Neural cell (in vitro differentiated cells): ENCODE data around the gene EHMT1. TPM values are rescaled to one million over a fixed set of nuclear protein-coding genes. Genes with fewer than 3 reads are reported as not detected.

Experiments
- H2AFZ ChIP-seq: fragments of 200-600, 300-800 bp; sonication (generic), shearing (Covaris generic); 2 replicates; pipeline ENCODE4 v1.6.0; 2014; ENCODE audit warnings: low read depth, mild to moderate bottlenecking, antibody characterized with exemption, low read length, moderate library complexity
- H3F3A ChIP-seq: fragments of 200-600 bp; shearing (Covaris generic); 2 replicates; pipeline ENCODE4 v1.6.1; 2016; ENCODE audit warnings: mild to moderate bottlenecking, moderate library complexity, mixed read lengths, antibody characterized with exemption, low read length; ENCODE audit not compliant: insufficient read depth, poor library complexity, severe bottlenecking
- H3K27ac ChIP-seq: fragments of 200-600, 300-800 bp; sonication (generic), shearing (Covaris generic); 2 replicates; pipeline ENCODE4 v1.5.1; 2014; ENCODE audit warnings: mild to moderate bottlenecking, low read length, moderate library complexity
- H3K27me3 ChIP-seq: fragments of 300-800, 200-600 bp; sonication (generic), shearing (Covaris generic); 2 replicates; pipeline ENCODE4 v1.6.0; 2014; ENCODE audit warnings: mild to moderate bottlenecking, low read depth, low read length, moderate library complexity; ENCODE audit not compliant: insufficient read depth
- H3K36me3 ChIP-seq: fragments of 300-800, 200-600 bp; sonication (generic), shearing (Covaris generic); 2 replicates; pipeline ENCODE4 v1.5.1; 2014; ENCODE audit warnings: mild to moderate bottlenecking, antibody characterized with exemption, low read length, moderate library complexity; ENCODE audit not compliant: insufficient read depth
- H3K4me2 ChIP-seq: fragments of 300-800, 200-600 bp; sonication (generic), shearing (Covaris generic); 2 replicates; pipeline ENCODE4 v1.6.0; 2014; ENCODE audit warnings: mild to moderate bottlenecking, low read length
- H3K4me3 ChIP-seq: fragments of 300-800, 200-600 bp; sonication (generic), shearing (Covaris generic); 2 replicates; pipeline ENCODE4 v1.5.1; 2014; ENCODE audit warnings: mild to moderate bottlenecking, low read length, moderate library complexity
- H3K79me2 ChIP-seq: fragments of 200-600 bp; shearing (Covaris generic); replicated peaks from 2 replicates; pipeline ENCODE4 v1.6.0; 2014; ENCODE audit warnings: mild to moderate bottlenecking, low read length, moderate library complexity; ENCODE audit not compliant: insufficient read depth
- H3K9ac ChIP-seq: fragments of 300-800, 200-600 bp; sonication (generic), shearing (Covaris generic); 2 replicates; pipeline ENCODE4 v1.6.1; 2016; ENCODE audit warnings: mild to moderate bottlenecking, low read length, mixed read lengths
- H3K9me2 ChIP-seq: fragments of 200-600 bp; shearing (Covaris generic); 2 replicates; pipeline ENCODE4 v1.6.1; 2016; ENCODE audit warnings: mild to moderate bottlenecking, low read length, mixed read lengths; ENCODE audit not compliant: insufficient read depth
- H3K9me3 ChIP-seq: fragments of 200-600, 300-800 bp; sonication (generic), shearing (Covaris generic); 2 replicates; pipeline ENCODE4 v1.6.1; 2016; ENCODE audit warnings: mild to moderate bottlenecking, mixed run types, low read length, moderate library complexity, mixed read lengths
- H4K20me1 ChIP-seq: fragments of 200-600 bp; shearing (Covaris generic); 2 replicates; pipeline ENCODE4 v1.6.1; 2016; ENCODE audit warnings: mild to moderate bottlenecking, mixed run types; ENCODE audit not compliant: insufficient read depth
- EP300 ChIP-seq: fragments of 450-650 bp; conservative IDR thresholded peaks from 2 replicates; pipeline ENCODE4 v1.6.1; 2014; ENCODE audit warnings: antibody characterized with exemption, mild to moderate bottlenecking, moderate library complexity; ENCODE audit not compliant: poor library complexity, severe bottlenecking
- EZH2 ChIP-seq: fragments of 200-600, 300-800 bp; shearing (Covaris generic), sonication (generic); IDR thresholded peaks from 2 replicates; pipeline ENCODE4 v1.6.1; 2014; ENCODE audit warnings: antibody characterized with exemption, low read length, borderline replicate concordance, mild to moderate bottlenecking; ENCODE audit not compliant: insufficient read depth, poor library complexity, severe bottlenecking
- MXI1 ChIP-seq: fragments of 450-650 bp; conservative IDR thresholded peaks from 2 replicates; pipeline ENCODE4 v1.6.1; 2014; ENCODE audit warnings: antibody characterized with exemption, mild to moderate bottlenecking; ENCODE audit not compliant: poor library complexity, severe bottlenecking
- POLR2AphosphoS5 ChIP-seq: IDR thresholded peaks from 2 replicates; pipeline ENCODE4 v1.6.1; 2012
- RAD21 ChIP-seq: fragments of 450-650 bp; conservative IDR thresholded peaks from 2 replicates; pipeline ENCODE4 v1.6.1; 2014; ENCODE audit warnings: antibody characterized with exemption, mild to moderate bottlenecking, moderate library complexity
- SMC3 ChIP-seq: fragments of 450-650 bp; conservative IDR thresholded peaks from 2 replicates; pipeline ENCODE4 v1.6.1; 2014; ENCODE audit warnings: antibody characterized with exemption, mild to moderate bottlenecking, moderate library complexity; ENCODE audit not compliant: poor library complexity
- TAF1 ChIP-seq: IDR thresholded peaks from 2 replicates; pipeline ENCODE4 v1.6.1; 2012; ENCODE audit warnings: low read depth
- polyA plus RNA-seq: library from polyadenylated mRNA; depleted of rRNA; stranded (reverse); fragments of >200 nt; gene quantifications from 2 replicates; pipeline ENCODE4 v1.2.3, GENCODE V29; 2014
- TF ChIP-seq, protein P1 (sequence below): fragments of 450-650 bp; IDR thresholded peaks from 2 replicates; pipeline ENCODE4 v1.5.1; 2014; ENCODE audit warnings: antibody characterized with exemption, mild to moderate bottlenecking, moderate library complexity; ENCODE audit not compliant: poor library complexity, severe bottlenecking
- TF ChIP-seq, protein P2 (sequence below): IDR thresholded peaks from 2 replicates; pipeline ENCODE4 v1.6.1; 2012; ENCODE audit warnings: borderline replicate concordance

The EHMT1 gene
- polyA plus RNA-seq, 1 donor from 2014 or later: 53.0 TPM

DNA sequence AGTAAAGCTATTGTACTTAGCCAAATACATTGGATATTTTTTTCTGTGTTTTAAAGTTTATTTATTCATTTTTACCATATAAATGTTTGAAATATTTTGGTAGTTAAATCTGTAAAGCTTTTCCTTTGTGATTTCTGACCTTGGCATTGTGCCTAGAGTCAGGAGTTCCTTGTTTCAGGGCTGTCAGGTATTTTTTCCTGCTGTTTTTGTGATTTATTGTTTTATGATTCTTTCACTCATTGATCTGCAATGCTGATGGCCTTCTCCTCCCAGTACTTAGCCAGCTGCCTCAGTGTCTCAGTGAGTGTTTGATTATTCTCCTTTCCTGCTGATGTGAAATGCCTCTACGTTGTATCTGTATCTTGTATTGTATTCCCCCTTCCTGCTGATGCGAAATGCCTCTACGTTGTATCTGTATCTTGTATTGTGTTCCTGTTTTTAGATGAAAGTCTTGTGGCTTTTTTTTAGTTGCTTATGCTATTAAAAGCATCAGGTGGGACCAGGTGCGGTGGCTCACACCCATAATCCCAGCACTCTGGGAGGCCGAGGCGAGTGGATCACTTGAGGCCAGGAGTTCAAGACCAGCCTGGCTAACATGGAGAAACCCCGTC lies 61.0 kb downstream of the EHMT1 start:
- Histone ChIP-seq H4K20me1 (peaks cover 3% of the 10 kb centered on the region), H3K9me3 (no peaks in the 10 kb centered on the region), H2AFZ (no peak overlapping the region), H3K27ac (no peak overlapping the region), H3K4me3 (no peak overlapping the region), H3F3A (no peaks in the 10 kb centered on the region), H3K27me3 (no peaks in the 10 kb centered on the region), H3K9ac (no peak overlapping the region), H3K36me3 (no peaks in the 10 kb centered on the region), H3K79me2 (peaks cover 69% of the 10 kb centered on the region), H3K4me2 (no peak overlapping the region), H3K9me2 (no peaks in the 10 kb centered on the region)
- TF ChIP-seq POLR2AphosphoS5: no peak
- TF ChIP-seq RAD21: no peak
- TF ChIP-seq, protein P1, sequence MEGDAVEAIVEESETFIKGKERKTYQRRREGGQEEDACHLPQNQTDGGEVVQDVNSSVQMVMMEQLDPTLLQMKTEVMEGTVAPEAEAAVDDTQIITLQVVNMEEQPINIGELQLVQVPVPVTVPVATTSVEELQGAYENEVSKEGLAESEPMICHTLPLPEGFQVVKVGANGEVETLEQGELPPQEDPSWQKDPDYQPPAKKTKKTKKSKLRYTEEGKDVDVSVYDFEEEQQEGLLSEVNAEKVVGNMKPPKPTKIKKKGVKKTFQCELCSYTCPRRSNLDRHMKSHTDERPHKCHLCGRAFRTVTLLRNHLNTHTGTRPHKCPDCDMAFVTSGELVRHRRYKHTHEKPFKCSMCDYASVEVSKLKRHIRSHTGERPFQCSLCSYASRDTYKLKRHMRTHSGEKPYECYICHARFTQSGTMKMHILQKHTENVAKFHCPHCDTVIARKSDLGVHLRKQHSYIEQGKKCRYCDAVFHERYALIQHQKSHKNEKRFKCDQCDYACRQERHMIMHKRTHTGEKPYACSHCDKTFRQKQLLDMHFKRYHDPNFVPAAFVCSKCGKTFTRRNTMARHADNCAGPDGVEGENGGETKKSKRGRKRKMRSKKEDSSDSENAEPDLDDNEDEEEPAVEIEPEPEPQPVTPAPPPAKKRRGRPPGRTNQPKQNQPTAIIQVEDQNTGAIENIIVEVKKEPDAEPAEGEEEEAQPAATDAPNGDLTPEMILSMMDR: no peak
- TF ChIP-seq EZH2: no peak
- TF ChIP-seq, protein P2, sequence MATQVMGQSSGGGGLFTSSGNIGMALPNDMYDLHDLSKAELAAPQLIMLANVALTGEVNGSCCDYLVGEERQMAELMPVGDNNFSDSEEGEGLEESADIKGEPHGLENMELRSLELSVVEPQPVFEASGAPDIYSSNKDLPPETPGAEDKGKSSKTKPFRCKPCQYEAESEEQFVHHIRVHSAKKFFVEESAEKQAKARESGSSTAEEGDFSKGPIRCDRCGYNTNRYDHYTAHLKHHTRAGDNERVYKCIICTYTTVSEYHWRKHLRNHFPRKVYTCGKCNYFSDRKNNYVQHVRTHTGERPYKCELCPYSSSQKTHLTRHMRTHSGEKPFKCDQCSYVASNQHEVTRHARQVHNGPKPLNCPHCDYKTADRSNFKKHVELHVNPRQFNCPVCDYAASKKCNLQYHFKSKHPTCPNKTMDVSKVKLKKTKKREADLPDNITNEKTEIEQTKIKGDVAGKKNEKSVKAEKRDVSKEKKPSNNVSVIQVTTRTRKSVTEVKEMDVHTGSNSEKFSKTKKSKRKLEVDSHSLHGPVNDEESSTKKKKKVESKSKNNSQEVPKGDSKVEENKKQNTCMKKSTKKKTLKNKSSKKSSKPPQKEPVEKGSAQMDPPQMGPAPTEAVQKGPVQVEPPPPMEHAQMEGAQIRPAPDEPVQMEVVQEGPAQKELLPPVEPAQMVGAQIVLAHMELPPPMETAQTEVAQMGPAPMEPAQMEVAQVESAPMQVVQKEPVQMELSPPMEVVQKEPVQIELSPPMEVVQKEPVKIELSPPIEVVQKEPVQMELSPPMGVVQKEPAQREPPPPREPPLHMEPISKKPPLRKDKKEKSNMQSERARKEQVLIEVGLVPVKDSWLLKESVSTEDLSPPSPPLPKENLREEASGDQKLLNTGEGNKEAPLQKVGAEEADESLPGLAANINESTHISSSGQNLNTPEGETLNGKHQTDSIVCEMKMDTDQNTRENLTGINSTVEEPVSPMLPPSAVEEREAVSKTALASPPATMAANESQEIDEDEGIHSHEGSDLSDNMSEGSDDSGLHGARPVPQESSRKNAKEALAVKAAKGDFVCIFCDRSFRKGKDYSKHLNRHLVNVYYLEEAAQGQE: no peak
- no peak for TF ChIP-seq TAF1
- TF ChIP-seq SMC3: no peak
- TF ChIP-seq EP300: no peak
- TF ChIP-seq MXI1: no peak

DNA sequence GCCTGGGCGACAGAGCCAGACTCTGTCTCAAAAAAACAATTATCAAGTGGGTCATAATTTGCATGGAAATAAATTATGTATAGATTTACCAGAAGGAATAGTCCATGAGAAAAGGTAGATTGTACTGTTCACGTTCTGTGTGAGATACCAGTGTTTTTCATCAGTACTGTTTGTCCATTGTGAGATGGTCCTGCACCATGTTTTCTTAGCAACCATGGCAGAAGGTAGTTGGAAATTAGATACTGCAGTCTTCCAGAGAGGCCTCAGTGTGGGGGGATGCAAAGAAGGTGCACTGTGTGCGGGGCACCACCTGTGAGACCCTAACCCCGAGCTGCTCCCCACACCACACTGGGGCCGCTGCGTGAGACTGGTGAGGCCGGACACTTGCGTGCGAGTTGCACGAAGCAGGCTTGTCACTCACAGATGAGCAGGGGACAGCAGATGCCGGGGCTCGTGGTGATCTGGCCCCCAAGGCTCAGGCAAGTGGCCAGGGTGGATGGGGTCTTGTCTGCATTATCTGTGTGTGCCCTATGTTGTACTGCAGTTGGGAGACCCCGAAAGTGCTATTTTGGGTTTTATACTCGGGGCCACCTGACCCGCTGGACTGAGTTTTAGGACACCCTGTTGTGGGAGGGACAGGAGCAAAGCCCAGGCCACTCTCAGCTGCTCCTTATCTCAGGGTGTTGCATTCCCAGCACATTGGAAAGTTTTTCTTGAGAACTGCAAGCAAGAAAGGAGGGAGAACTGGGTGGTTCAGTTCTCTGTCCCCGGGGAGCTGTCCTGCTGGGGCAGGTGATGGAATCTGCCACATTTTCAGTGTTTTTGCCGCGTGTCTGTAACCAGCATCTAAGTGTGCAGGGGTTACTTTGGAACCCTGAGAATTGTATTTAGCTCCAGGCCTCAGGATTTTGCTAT lies 61.9 kb downstream of the EHMT1 start:
- Histone ChIP-seq H2AFZ (no peak overlapping the region), H3K27me3 (no peaks in the 10 kb centered on the region), H3K9me2 (no peaks in the 10 kb centered on the region), H4K20me1 (peaks cover 3% of the 10 kb centered on the region), H3K27ac (no peak overlapping the region), H3K4me3 (no peak overlapping the region), H3K4me2 (no peak overlapping the region), H3K36me3 (no peaks in the 10 kb centered on the region), H3K79me2 (peaks cover 74% of the 10 kb centered on the region), H3K9ac (no peak overlapping the region), H3K9me3 (no peaks in the 10 kb centered on the region), H3F3A (no peaks in the 10 kb centered on the region)
- TF ChIP-seq RAD21: no peak
- no peak for TF ChIP-seq SMC3
- TF ChIP-seq, protein P2: no peak
- no peak for TF ChIP-seq EP300
- TF ChIP-seq, protein P1: no peak
- TF ChIP-seq TAF1: no peak
- TF ChIP-seq EZH2: no peak
- TF ChIP-seq MXI1: no peak
- no peak for TF ChIP-seq POLR2AphosphoS5
